GM19455 (cell line): ENCODE data around the gene SPESP1.

Experiments
- ATAC-seq: cut with Tn5 transposase; IDR thresholded peaks from one replicate; pipeline ENCODE4 v1.9.1; 2021; ENCODE audit not compliant: unreplicated experiment

The SPESP1 gene

DNA sequence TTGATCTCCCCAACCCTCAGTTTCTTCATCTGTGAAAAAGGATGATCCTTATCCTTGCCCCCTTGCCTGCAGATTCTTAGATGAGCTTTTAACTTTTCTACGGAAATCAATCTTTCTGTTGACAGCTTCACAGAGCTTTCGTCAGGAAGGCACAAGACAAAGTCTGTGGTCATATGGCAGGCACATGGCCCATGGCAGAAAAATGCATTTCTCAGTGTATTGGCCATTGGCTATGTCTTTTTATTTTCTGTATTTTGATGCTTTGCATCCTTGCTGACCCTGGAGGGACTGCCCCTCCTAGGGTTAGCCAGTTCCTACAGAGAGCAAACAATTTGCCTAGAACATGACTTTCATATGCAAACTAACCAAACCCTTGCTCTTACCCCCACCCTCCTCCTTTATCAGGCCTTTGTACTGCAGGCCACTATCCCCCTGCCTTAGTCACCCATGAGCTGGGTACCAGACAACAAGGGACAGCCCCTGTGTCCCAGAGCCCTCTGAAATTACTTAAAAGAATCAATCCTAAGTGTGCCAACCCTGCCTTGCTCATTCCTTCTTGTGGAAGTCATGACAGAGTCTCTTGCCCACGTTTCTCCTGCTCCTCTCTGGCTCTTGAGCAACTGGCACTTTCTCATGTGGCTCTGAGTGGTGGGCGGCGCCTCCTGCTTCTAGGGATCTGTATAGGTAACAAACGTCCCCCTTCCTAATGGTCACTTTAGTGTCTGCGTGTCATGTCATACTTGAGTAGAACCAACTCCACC, 60.1 kb downstream of the SPESP1 start:
- ATAC-seq = no peak

DNA sequence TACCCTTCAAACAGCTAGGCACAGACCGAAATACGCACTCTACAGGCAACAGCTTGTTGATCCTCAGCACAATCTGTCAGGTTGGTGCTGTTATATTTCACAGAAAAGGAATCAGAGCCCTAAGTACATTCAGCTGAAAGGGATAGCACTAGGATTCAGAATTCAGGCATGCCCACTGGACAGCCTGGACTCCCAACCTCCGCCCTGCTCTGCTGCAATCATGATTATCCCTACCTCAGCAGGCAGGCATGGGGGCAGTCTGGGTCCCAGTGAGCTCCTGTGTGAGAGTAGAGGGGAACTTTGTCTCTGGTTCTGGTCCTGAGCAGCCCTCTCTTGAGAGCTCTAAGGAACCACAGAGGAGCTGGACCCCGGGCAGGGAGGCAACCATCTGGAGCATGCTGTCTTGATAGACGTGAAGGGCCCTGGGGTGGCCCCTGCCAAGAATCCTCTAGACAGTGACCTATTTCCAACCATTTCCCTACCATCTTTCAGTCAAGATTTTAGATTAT, 60.7 kb downstream of the SPESP1 start:
- ATAC-seq = no peak

DNA sequence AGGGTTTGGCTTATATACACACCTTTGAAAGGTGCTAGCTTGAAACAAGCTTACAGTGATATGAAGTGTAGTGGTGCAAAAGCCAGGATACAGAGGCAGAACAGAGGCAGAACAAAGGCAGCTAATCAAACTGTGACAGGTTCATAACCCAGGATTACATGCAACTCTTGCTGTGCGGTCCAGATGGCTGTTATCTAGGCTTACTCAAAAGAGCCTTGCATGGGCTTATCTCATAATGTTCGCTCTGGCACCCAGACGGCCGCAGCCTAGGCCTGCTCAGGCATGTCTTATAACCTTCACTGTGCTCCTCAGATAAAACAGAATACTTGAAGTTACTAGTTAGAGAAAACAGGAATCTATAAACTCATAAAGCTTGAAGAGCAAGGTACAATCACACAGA, 61.4 kb downstream of the SPESP1 start:
- no peak for ATAC-seq

DNA sequence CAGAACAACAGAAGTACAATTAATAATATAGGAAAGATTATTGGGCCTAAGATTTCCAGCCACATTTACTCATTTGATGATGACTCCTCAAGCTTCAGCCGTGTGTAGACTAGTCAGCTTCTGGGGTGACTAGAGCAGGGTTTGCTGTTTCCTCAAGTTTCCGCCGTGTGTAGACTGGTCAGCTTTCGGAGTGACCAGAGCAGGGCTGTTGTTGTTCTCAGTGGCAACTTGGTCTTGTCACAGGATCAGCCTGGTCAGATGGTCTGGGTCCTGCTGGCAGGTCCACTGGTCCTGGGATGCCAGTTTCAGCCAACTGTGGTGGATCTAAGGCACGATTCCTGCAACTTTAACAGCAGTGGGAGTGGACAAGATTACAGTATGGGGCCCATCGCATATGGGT, 62.4 kb downstream of the SPESP1 start:
- no peak for ATAC-seq

DNA sequence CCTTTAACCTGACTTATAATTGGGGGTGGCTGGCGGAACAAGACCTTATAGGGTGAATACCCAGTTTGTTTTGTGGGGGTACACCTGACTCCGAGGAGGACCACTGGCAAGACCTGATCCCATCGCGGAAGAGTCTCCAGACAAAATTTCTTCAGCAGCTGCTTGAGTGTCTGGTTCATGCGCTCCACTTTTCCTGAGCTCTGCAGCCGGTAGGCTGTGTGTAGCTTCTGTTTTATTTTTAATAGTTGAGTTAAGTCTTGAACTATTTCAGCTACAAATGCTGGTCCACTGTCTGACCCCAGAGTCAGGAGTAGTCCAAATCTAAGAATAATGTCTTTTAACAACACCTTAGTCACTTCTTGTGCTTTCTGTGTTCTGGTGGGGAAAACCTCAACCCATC, 63.0 kb downstream of the SPESP1 start:
- ATAC-seq = no peak

DNA sequence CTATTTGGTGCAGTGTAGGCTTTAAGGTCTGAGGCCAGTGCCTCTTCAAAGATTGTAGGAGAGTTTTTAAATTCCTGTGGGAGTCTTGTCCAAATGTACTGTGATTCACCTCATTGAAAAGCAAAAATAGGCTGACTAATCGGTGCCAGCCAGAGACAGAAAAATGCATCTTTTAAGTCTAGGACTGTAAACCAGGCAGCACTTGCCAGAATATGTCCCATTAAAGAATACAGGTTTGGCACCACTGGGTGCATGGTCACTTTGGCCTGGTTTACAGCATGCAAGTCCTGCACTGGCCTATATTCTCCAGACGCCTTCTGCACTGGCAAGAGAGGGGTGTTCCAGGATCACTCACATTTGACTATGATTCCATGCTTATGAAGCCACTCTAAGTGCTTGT, 63.8 kb downstream of the SPESP1 start:
- ATAC-seq = no peak

DNA sequence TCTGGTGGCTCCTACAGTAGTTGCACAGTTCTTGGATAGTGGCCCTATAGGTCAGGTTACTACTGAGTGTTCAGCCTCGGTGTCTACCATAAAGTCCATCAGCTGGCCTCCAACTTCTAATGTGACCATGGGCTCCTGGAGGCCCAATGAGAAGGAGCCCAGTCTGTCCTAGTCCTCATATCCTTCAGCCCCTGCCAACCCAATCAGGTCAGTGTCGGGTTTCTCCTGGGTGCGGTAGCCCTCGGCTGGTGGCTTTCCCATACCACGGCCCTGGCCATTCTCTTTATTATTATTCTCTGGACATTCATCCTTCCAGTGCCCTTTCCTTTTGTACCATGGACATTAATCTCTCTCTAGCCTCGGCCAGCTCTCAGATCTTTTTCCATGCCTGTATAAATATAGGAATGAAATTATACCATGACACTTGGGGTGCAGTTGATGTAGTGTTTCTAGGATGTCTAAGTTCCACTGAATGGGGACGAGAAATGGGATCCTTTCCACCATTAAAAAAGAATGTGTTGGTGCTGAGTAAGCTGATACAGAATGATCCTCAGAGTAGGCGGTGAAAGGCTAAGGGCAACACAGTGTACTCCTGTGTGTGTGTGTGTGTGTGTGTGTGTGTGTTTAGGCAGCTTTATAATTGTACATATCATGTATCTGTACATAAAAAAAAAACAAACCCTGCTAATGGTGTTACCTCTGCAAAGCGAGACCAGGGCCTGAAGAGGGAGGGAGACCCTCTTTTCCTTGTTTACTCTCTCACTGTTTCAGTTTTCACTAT, 64.8 kb downstream of the SPESP1 start:
- ATAC-seq = no peak
